ENCODE data around the gene PAIP1.
"Not testable (repeated sequence)": the region's sequence is repeated elsewhere in the genome, so short reads cannot be mapped to it uniquely, and the experiment has no call there.

Gene PAIP1

DNA sequence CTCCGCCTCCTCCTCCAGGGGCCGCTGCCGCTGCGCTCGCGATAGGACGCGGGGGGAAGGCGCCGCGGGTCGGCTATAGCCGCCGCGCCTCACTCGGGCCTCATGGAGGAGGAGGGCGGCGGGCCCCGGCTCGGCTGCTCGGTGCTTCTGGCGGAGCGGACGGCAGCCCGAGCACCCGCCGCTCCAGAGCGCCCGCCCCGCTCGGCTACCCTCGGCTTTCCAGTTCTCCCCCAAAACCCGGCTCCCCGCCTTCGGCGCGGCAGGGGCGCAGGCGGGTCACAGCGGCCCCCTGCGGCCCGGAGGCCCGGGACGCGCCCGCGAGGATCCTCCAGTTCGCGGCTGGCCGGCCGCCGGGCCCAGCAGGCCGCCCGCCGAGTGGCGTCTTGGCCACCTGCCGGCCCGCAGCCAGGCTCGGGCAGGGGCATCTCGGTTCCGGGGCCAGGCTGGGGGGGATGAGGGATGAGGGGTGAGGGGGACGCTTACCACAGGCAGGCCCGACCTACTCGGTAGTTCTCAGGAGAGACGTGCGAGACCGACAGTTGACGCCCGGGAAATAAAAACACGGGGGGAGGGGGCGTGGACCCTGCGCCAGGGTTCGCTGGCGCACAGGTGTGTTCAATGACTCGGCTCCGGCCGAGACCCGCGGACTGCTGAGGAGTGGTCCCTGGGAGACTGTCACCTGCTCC lies at the start of gene PAIP1:
TSS of gene PAIP1 (minus strand) at position 221 of the 686 bp plus-strand sequence. CDS start 231 bp downstream, outside the sequence.
- peak; percentile 60 to 80 (median 76) for DNase-seq

GRCh38 chr5:43606351-43606750 lies 49.5 kb upstream of the PAIP1 start:
- no peak for DNase-seq

- no peak for DNase-seq
Observed at GRCh38 chr5:43604699-43605098, 47.8 kb upstream of the PAIP1 start.

- DNase-seq = peak; percentile 38 to 44 (median 42)
Observed at GRCh38 chr5:43603344-43604217, 46.7 kb upstream of the PAIP1 start.

DNA sequence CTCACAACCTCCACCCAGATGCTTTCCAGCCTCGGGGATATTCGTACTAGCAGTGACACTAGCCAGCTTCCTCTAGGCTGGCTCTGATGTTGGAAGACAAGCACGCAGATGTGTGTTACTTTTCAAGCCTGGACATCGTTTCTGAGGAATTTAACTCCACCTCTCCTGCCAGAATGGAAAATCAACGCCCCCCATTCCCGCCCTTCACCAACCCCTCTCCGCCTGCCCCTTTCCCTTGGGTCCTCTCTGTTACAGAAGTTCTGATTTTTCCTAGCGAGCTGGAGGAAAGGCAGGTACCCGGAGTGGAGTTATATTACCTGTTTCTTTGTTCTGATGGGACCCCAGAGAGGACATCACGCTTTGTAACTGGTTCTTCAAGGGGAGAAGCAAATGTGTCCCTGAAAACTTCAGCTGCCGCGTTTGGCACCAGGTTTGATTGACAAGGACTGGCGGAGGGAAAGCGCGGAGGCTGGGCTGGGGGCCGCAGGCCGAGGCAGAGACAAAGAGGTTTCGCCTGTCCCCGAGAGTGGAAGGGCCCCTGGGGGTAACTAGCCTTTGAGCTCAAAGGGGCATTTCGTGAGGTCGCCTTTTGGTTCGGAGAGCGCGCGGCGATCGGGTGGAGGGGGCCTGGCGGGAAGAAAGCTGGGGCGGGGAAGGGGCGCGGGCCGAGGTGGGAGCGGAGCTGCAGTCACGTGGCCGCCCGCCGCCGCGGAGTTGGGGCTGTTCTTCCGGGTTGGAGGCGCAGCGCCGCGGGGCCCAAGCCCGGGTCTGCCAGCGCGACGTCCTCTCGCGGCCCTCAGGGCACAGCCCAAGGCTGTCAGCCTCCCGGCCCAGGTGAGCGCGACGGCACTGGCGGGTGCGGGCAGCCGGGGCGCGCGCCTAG lies 45.8 kb upstream of the PAIP1 start, which contains the start of gene NNT:
TSS of gene NNT (plus strand) at position 720 of the 883 bp plus-strand sequence. CDS start 6,016 bp downstream, outside the sequence.
- DNase-seq = peak; percentile 47 to 64 (median 57)

GRCh38 chr5:43601454-43602260 lies 44.8 kb upstream of the PAIP1 start:
- no peak for DNase-seq

DNA sequence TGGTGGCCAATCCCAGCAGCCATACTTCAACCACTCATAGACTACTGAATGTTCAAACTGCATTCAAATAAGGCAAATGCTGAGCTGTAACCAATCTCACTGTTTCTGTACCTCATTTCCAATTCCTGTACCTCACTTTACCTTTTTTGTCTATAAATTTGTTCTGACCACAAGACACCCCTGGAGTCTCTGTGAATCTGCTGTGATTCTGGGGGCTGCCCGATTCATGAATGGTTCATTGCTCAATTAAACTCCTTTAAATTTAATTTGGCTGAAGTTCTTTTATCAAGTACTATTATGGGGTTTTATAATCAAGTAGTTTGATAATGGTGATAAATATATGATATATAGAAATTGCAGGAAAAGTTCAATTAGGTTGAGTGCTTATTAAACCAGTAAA lies 42.0 kb upstream of the PAIP1 start:
- not testable (repeated sequence) for DNase-seq

- DNase-seq = no peak
Observed at GRCh38 chr5:43592363-43592762, 35.5 kb upstream of the PAIP1 start.

GRCh38 chr5:43590700-43591099 lies 33.8 kb upstream of the PAIP1 start:
- DNase-seq = no peak

DNA sequence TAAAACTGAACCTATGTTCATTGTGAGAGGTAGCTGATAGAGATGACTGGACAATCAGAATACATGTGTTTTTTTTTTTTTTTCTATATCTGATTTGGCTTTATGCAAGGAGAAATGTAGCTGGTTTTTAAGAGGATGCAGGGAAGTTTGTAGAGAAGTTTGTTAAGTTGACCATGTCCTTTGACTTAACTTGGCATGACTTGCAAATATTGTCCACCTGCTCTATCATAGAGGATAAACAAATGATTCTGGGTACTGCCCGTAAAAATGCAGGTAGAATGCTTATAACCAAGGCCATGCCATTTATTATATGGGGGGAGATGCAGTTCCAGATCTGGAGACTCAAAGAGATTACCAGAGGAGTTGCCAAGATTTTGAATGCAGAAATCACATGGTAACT lies 32.4 kb upstream of the PAIP1 start:
- no peak for DNase-seq

- DNase-seq = no peak
Observed at GRCh38 chr5:43588842-43589241, 32.0 kb upstream of the PAIP1 start.

- DNase-seq = no peak
Observed at GRCh38 chr5:43584166-43584699, 27.4 kb upstream of the PAIP1 start.

- no peak for DNase-seq
Observed at GRCh38 chr5:43583724-43584123, 26.8 kb upstream of the PAIP1 start.

DNA sequence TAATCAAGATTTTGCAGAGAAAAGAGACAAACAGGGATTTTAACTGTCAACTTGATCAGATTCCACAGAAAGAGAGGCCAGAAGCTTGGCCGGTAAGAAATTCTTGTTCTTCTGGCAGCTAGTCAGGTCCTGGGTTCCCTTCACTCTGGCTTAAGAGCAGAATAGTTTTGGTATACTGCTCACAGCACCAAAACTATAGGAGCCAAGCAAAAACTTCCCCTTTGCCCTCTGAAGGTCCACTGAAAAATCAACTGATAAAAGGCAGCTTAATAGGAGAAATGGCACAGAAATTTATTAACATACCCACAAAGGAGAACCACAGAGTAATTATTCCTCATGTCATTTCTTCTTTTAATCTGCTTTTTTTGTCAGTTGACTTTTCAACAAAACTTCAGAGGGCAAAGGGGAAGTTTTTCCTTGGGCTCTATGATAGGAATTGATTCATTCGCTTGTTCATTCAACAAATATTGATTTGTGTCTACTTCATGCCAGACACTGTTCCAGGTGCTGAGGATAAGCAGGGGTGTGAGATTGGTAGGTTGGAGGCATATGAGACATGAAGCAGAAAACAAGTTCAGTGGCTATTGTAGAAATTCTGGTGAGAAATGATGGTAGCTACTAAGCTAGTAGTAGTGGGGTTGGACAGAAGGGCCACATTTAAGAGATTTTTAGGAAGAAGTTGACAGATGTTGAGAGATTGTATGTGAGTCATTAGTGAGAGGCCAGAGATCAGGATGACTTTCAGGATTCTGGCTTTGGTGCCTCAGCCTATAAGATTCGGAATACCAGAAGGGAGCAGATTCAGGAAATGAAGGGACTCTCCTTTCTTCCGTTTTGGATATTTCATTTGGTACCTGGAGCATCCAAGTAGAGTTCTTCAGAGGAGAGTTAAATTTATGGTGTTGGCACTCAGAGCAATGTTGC lies 25.5 kb upstream of the PAIP1 start:
- DNase-seq = no peak

DNA sequence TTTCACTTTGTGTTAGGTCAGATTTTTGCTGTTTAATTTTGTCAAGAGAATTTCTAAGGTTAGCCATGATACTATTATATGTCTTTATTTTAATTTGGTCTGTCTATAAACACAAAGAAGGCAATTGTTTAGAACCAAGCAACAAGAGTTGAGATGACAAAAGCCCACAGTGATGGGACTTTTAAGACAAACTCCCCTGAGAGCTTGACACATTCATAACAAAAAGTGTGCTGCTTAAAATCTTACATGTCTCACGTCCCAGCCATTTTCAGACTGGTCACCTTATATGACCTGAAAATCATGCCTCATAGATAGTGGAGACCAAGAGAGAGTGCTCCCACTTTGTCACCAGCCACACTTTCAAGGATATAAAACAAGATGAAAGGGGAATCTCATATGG lies 24.5 kb upstream of the PAIP1 start:
- no peak for DNase-seq

DNA sequence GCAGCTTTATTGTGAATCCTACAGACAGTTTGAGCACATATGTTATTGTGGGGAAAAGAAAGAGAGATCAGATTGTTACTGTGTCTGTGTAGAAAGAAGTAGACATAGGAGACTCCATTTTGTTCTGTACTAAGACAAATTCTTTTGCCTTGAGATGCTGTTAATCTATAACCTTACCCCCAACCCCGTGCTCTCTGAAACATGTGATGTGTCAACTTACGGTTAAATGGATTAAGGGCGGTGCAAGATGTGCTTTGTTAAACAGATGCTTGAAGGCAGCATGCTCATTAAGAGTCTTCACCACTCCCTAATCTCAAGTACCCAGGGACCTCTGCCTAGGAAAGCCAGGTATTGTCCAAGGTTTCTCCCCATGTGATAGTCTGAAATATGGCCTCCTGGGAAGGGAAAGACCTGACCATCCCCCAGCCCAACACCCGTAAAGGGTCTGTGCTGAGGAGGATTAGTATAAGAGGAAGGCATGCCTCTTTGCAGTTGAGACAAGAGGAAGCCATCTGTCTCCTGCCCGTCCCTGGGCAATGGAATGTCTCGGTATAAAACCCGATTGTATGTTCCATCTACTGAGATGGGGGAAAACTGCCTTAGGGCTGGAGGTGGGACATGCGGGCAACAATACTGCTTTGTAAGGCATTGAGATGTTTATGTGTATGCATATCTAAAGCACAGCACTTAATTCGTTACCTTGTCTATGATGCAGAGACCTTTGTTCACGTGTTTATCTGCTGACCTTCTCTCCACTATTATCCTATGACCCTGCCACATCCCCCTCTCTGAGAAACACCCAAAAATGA lies 23.7 kb upstream of the PAIP1 start:
- not testable (repeated sequence) for DNase-seq

DNA sequence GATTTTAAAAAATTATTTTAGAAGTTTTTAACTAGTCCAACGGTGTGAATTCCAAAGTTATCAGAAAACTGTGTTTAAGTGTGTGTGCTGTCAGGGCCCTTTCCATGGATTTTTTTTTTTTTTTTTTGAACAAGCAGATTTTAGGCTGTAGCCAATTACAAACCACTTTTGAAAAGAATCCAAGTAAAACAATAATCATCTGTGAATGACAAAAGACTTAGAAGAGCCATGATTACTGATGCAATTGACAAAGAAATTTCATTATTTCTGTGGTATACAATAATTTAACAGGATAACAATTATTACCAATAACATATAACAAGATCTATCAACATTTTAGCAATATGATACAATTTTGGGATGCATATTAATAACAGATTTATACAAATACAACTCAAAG lies 16.2 kb upstream of the PAIP1 start:
- DNase-seq = no peak

DNA sequence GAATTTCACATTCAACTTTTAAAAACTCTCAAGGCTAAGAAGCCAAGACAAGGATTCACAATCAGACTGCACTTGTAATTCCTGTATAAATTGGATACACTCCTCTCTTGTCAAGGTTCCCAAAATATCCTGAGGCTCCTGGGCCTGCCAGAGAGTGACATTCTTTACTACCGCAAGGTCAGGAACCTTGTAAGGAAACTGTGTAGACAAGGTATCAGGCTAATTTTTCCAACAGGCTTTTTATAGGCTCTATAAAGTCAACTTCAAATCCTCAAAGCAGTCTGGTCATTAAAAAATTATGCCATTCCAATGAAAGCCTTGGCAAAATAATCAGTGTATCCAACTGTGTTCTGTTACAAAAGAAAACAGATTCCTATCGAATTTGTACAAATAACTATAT lies 15.5 kb upstream of the PAIP1 start:
- DNase-seq = no peak

DNA sequence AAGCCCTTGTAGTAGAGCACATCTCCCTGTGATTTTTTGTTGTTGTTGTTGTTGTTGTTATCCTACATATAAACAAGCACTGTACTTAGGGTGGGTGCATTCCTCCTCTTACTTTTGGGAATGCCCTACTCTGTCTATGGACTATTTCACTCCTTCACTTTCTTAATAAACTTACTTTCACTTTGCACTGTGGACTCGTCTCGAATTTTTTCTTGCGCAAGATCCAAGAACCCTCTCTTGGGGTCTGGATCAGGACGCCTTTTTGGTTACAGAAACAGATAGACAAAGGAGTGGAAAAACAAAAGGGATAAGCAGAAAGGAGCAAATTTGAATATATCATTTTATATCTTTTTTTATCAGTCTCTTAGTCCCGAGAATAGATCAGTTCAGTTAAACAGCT lies 14.4 kb upstream of the PAIP1 start:
- no peak for DNase-seq

All from activated CD4-positive, CD25-positive, alpha-beta regulatory T cell (primary cell).